Nephron progenitor cell (in vitro differentiated cells): Measurements from ENCODE around the gene KCNMA1.

ENCODE experiments used
- DNase-seq: peaks from one replicate; pipeline ENCODE4 v3.0.0; 2021
- H3K27ac Mint-ChIP-seq: 2 replicates; pipeline ENCODE4 v1.8.0; 2021; ENCODE audit warnings: mild to moderate bottlenecking, moderate library complexity, mixed read lengths
- H3K27me3 Mint-ChIP-seq: 2 replicates; pipeline ENCODE4 v1.8.0; 2021; ENCODE audit warnings: mild to moderate bottlenecking, low read depth, mixed read lengths; ENCODE audit not compliant: poor library complexity
- H3K36me3 Mint-ChIP-seq: 2 replicates; pipeline ENCODE4 v1.8.0; 2021; ENCODE audit warnings: low read depth, mixed read lengths
- H3K4me1 Mint-ChIP-seq: 2 replicates; pipeline ENCODE4 v1.8.0; 2021; ENCODE audit warnings: mixed read lengths
- H3K4me3 Mint-ChIP-seq: 2 replicates; pipeline ENCODE4 v1.8.0; 2021; ENCODE audit warnings: mild to moderate bottlenecking, moderate library complexity, mixed read lengths
- H3K9me3 Mint-ChIP-seq: 2 replicates; pipeline ENCODE4 v1.8.0; 2021; ENCODE audit warnings: mild to moderate bottlenecking, moderate library complexity, mixed read lengths
- TF ChIP-seq, protein P1 (sequence below): fragments of 200-600 bp; sonication (generic); IDR thresholded peaks from 2 replicates; pipeline ENCODE4 v1.5.0; 2021; ENCODE audit warnings: antibody characterized with exemption

The KCNMA1 gene

DNA sequence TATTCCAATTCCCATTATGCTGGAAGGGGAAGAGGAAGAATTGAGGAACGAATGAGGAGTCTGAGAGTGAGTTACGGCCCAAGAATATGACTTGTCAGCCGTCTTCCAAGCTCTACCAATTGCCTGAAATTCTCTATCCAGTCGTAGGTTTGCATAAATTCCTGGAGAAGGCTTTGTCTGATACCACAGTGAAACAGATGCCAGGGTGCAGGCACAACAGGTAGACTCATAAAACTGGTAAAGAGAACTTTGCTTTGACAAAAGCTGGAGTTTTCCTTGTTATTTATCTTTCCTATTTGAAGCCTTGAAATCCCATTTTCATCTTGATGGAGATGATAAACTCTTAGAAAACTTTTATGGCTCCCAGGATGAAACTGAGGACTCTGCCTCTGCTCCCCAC lies 251.2 kb downstream of the KCNMA1 start:
- no peak overlapping the region for H3K27ac Mint-ChIP-seq
- H3K4me1 Mint-ChIP-seq = peaks cover 46% of the 10 kb centered on the region

DNA sequence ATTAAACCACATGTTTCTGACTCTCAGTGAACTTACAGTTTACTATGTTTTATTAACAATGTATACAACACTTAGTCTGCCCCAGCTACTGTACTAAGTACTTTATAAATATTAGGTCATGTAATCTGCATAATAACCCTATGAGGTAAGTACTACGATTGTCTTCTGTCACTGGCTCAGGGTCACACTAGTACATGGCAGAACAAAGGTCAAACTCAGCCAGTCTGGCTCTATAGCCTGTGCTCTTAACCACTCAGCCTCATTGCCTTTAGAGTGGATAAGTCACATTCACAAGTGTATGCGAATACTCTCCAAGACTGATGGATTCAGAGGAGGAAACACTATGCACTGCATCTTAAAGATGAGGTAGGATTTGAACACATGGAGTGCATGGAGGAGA lies 252.3 kb downstream of the KCNMA1 start:
- Mint-ChIP-seq H3K9me3 (no peaks in the 10 kb centered on the region), H3K27ac (no peak overlapping the region), H3K4me3 (no peak overlapping the region), H3K4me1 (peaks cover 35% of the 10 kb centered on the region), H3K27me3 (peaks cover 18% of the 10 kb centered on the region), H3K36me3 (no peaks in the 10 kb centered on the region)
- DNase-seq = no peak
- TF ChIP-seq, protein P1, sequence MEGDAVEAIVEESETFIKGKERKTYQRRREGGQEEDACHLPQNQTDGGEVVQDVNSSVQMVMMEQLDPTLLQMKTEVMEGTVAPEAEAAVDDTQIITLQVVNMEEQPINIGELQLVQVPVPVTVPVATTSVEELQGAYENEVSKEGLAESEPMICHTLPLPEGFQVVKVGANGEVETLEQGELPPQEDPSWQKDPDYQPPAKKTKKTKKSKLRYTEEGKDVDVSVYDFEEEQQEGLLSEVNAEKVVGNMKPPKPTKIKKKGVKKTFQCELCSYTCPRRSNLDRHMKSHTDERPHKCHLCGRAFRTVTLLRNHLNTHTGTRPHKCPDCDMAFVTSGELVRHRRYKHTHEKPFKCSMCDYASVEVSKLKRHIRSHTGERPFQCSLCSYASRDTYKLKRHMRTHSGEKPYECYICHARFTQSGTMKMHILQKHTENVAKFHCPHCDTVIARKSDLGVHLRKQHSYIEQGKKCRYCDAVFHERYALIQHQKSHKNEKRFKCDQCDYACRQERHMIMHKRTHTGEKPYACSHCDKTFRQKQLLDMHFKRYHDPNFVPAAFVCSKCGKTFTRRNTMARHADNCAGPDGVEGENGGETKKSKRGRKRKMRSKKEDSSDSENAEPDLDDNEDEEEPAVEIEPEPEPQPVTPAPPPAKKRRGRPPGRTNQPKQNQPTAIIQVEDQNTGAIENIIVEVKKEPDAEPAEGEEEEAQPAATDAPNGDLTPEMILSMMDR = no peak

More for the DNA sequence above, 251.2 kb downstream of the KCNMA1 start:
- DNase-seq = no peak
- Mint-ChIP-seq H3K9me3 (no peaks in the 10 kb centered on the region), H3K4me3 (no peak overlapping the region), H3K36me3 (no peaks in the 10 kb centered on the region), H3K27me3 (peaks cover 21% of the 10 kb centered on the region)
- TF ChIP-seq, protein P1 = no peak

DNA sequence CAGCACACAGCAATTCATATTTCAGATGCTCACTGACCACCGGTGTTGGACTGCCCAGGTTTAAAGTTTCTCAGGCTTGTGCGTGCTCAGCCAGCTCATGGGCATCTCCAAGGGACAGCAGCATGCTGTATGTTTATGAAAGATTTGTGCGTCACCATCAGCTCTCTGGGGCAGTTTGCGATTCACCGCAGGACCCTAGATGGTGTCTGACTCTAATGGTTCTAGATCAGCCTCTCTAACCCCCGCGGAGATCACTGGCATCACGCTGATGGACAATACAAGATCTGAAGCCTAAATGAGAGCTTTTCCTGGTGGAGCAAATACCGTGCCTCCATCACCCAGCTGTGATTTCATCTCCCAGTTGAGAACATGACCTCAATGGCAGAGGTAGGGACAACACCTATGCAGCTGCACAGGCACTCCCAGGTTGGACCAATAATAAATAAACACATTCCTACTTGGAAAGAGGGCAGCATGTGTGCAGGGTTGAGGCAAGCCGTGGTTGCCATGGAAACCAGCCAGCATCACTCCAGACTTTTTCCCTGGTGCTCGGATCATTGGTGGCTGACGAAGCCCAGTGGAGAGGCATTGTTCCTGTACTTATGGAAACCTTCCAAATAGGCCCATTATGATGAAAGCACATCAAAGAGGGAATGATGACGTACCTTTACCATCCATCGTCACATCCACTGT lies 253.6 kb downstream of the KCNMA1 start:
- peaks cover 22% of the 10 kb centered on the region for H3K4me1 Mint-ChIP-seq
- no peak overlapping the region for H3K27ac Mint-ChIP-seq
- H3K4me3 Mint-ChIP-seq = no peak overlapping the region
- TF ChIP-seq, protein P1 = no peak
- no peaks in the 10 kb centered on the region for H3K36me3 Mint-ChIP-seq
- no peak for DNase-seq
- peaks cover 20% of the 10 kb centered on the region for H3K27me3 Mint-ChIP-seq
- H3K9me3 Mint-ChIP-seq = no peaks in the 10 kb centered on the region

DNA sequence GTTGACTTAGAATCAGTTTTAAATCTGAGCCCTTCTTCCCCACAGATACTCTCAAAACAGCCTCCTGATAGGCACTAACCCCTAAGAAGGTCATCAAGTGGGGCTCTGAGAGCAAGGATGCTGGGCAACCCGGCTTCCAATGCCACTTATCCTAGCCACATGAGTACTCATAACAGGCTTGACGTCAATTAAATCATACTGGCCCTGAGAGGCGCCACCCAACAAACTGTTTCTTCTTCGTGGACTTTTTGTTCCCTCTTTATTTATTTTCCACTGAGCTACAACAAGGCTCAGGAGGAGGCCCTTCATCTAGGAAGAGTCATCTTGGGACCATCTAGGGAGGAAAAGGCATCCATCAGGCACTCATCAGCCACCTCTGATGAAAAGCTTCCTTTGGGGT lies 255.9 kb downstream of the KCNMA1 start:
- Mint-ChIP-seq H3K27ac (no peak overlapping the region), H3K4me1 (peaks cover 8% of the 10 kb centered on the region), H3K4me3 (no peak overlapping the region), H3K36me3 (no peaks in the 10 kb centered on the region), H3K9me3 (no peaks in the 10 kb centered on the region), H3K27me3 (peaks cover 19% of the 10 kb centered on the region)
- TF ChIP-seq, protein P1 = no peak
- DNase-seq = no peak

DNA sequence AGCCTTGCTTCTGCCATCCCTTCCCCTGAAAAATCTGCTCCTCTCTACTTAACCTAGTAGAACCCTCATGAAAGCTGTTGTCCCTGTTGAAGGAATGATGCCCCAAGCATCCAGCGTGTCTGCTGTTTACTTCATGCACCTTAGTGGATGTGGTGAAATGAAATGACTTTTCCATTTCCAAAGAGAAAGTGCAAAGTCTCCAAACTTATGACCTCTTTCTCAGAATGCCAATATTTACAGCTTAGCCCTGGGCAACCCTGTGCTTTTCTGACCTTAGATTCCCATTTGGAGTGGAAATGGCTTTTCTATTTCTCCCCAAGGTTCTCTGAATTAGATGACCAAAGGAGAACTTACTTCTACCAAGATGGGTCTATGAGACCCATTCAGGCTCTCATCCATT lies 256.9 kb downstream of the KCNMA1 start:
- Mint-ChIP-seq H3K4me3 (no peak overlapping the region), H3K36me3 (no peaks in the 10 kb centered on the region), H3K4me1 (peaks cover 4% of the 10 kb centered on the region), H3K9me3 (no peaks in the 10 kb centered on the region), H3K27me3 (peaks cover 18% of the 10 kb centered on the region), H3K27ac (no peak overlapping the region)
- no peak for DNase-seq
- TF ChIP-seq, protein P1 = no peak

DNA sequence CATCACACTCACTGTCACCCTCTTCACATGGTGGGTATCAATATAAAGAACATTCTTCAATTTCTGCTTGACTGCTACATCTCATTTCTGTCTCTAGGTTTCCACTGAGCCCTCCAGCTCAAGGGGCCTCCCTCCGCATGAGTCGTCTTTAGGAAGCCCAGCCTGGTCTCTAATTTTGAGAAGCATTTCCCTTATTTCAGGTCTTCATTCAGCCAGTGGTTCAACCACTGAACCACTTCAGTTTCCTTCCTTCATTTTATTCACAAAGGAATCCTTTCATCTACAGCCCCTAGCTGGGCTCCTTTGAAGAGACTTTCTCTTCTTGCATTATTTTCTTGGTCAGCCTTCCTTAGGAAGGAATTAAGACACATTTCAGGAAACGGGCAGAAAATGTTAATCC lies 257.4 kb downstream of the KCNMA1 start:
- DNase-seq = no peak
- Mint-ChIP-seq H3K27ac (no peak overlapping the region), H3K36me3 (no peaks in the 10 kb centered on the region), H3K9me3 (no peaks in the 10 kb centered on the region), H3K4me3 (no peak overlapping the region), H3K4me1 (peaks cover 4% of the 10 kb centered on the region), H3K27me3 (peaks cover 18% of the 10 kb centered on the region)
- TF ChIP-seq, protein P1 = no peak
